Measurements from ENCODE around the gene TRAPPC5. TPM values are rescaled to one million over a fixed set of nuclear protein-coding genes. Genes with fewer than 3 reads are reported as not detected.

Gene TRAPPC5
- total and polyA plus RNA-seq, 10 of the 15 experiments (the other 5 are each of a cell fraction or from before 2014, with no cell fraction given) = 4.2 to 210 (median 89.1) TPM

DNA sequence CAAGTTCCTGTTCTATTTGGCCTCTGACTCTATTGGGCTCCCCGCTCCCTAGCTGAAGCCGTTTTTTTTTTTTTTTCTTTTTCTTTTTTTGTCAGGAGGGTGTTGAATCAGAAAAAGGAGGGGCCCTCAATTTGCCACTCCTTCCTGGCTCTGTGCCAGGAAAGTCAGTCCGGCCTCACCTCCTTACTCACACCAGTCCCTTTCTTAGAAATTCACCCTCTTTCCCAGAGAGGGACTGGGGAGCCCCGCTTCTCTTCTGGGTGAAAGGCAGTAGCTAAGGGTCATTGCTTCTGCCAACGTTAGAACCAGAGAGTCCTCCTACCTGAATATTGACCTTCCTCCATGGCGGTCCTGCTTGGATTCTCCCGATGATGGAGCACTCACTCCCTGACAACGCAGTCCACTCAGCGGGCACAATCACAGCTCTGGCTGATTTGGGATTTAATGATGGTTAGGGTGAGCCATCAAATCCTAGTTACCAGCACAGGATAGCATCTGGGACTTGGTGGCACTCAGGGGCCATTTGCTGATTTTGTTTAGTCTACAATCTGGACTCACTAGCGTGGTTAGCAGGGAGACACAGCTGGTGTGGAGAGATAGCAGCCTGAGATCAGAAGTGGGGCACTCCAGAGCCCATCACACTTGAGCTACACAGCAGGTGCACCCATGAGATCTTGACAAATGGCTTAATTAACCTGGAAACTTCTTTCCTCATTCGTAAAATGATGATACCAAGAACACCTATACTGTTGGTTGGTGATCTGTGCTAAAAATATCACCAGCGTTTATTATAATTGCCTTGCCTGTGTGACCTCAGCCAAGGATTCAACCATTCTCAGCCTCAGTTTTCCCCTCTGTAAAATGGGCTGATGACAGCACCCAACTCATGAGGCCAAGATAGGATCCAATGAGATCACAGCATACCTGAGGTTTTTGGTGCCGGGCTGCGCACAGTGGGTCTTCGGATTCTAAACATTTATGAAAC is 19.1 kb downstream of the TRAPPC5 start (continued):
- TF ChIP-seq, protein P1, sequence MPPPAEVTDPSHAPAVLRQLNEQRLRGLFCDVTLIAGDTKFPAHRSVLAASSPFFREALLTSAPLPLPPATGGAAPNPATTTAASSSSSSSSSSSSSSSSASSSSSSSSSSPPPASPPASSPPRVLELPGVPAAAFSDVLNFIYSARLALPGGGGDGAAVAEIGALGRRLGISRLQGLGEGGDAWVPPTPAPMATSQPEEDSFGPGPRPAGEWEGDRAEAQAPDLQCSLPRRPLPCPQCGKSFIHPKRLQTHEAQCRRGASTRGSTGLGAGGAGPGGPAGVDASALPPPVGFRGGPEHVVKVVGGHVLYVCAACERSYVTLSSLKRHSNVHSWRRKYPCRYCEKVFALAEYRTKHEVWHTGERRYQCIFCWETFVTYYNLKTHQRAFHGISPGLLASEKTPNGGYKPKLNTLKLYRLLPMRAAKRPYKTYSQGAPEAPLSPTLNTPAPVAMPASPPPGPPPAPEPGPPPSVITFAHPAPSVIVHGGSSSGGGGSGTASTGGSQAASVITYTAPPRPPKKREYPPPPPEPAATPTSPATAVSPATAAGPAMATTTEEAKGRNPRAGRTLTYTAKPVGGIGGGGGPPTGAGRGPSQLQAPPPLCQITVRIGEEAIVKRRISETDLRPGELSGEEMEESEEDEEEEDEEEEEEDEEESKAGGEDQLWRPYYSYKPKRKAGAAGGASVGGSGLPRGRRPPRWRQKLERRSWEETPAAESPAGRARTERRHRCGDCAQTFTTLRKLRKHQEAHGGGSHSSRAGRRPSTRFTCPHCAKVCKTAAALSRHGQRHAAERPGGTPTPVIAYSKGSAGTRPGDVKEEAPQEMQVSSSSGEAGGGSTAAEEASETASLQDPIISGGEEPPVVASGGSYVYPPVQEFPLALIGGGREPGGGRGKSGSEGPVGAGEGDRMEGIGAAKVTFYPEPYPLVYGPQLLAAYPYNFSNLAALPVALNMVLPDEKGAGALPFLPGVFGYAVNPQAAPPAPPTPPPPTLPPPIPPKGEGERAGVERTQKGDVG (CRISPR knock-in tag; IDR thresholded peaks at IDR 0.05) = no peak
- no peak for TF ChIP-seq SUPT20H (IDR thresholded peaks at IDR 0.05; ENCODE audit: borderline replicate concordance, control insufficient read depth, low read depth, low read length)
- TF ChIP-seq TCF12 (IDR thresholded peaks at IDR 0.05; ENCODE audit: low read depth, low read length) = peak; percentile 82
- TF ChIP-seq LARP7 (IDR thresholded peaks at IDR 0.05) = peak; percentile 28; the same call in 1 of the 2 replicates
- TF ChIP-seq ZNF24 (IDR thresholded peaks at IDR 0.05) = no peak
- TF ChIP-seq ASH2L (IDR thresholded peaks at IDR 0.05; ENCODE audit: borderline replicate concordance, low read depth) = no peak
- TF ChIP-seq, protein P2, sequence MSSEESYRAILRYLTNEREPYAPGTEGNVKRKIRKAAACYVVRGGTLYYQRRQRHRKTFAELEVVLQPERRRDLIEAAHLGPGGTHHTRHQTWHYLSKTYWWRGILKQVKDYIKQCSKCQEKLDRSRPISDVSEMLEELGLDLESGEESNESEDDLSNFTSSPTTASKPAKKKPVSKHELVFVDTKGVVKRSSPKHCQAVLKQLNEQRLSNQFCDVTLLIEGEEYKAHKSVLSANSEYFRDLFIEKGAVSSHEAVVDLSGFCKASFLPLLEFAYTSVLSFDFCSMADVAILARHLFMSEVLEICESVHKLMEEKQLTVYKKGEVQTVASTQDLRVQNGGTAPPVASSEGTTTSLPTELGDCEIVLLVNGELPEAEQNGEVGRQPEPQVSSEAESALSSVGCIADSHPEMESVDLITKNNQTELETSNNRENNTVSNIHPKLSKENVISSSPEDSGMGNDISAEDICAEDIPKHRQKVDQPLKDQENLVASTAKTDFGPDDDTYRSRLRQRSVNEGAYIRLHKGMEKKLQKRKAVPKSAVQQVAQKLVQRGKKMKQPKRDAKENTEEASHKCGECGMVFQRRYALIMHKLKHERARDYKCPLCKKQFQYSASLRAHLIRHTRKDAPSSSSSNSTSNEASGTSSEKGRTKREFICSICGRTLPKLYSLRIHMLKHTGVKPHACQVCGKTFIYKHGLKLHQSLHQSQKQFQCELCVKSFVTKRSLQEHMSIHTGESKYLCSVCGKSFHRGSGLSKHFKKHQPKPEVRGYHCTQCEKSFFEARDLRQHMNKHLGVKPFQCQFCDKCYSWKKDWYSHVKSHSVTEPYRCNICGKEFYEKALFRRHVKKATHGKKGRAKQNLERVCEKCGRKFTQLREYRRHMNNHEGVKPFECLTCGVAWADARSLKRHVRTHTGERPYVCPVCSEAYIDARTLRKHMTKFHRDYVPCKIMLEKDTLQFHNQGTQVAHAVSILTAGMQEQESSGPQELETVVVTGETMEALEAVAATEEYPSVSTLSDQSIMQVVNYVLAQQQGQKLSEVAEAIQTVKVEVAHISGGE (CRISPR knock-in tag; IDR thresholded peaks at IDR 0.05) = no peak
- no peak for TF ChIP-seq CHD4 (IDR thresholded peaks at IDR 0.05)
- TF ChIP-seq RUNX3 (IDR thresholded peaks at IDR 0.05; ENCODE audit: low read length) = peak; percentile 36
- no peak for TF ChIP-seq MEF2B (IDR thresholded peaks at IDR 0.05; ENCODE audit: partially characterized antibody, poor library complexity, severe bottlenecking)
- TF ChIP-seq RAD21 (IDR thresholded peaks at IDR 0.05; ENCODE audit: insufficient read depth, low read depth, low read length) = no peak
- TF ChIP-seq IKZF1 (conservative IDR thresholded peaks at IDR 0.05) = peak; percentile 68
- TF ChIP-seq PAX8 (IDR thresholded peaks at IDR 0.05) = no peak
- TF ChIP-seq SPI1 (IDR thresholded peaks at IDR 0.05; ENCODE audit: borderline replicate concordance, insufficient read depth, low read depth, low read length) = no peak
- no peak for TF ChIP-seq E2F8 (IDR thresholded peaks at IDR 0.05; ENCODE audit: low read depth, partially characterized antibody)
- TF ChIP-seq CHD1 (IDR thresholded peaks at IDR 0.05; ENCODE audit: low read depth, low read length) = peak; percentile 42; the same call in 1 of the 2 replicates
- no peak for TF ChIP-seq JUND (IDR thresholded peaks at IDR 0.05; ENCODE audit: low read depth, low read length)
- no peak for TF ChIP-seq NRF1 (conservative IDR thresholded peaks at IDR 0.05; ENCODE audit: low read depth, low read length)
- TF ChIP-seq HDAC2 (IDR thresholded peaks at IDR 0.05) = no peak
- 0 out of 2 replicates have a peak, but pooled peaks have one; percentile 13 for TF ChIP-seq CHD2 (IDR thresholded peaks at IDR 0.05; ENCODE audit: borderline replicate concordance, low read depth, low read length)

All from GM12878 (cell line).